Fibroblast of villous mesenchyme (primary cell): ENCODE results near the gene CTNND2. TPM values are rescaled to one million over a fixed set of nuclear protein-coding genes. Genes with fewer than 3 reads are reported as not detected.

Experiments
- DNase-seq: peaks from one replicate; pipeline ENCODE4 v3.0.0-alpha.2; 2010; ENCODE audit warnings: low read depth
- H3K4me3 ChIP-seq: 2 replicates; pipeline ENCODE4 v1.5.1; 2011; ENCODE audit warnings: low read depth, mild to moderate bottlenecking, low read length
- CTCF ChIP-seq: IDR thresholded peaks from 2 replicates; pipeline ENCODE4 v1.5.1; 2012; ENCODE audit warnings: low read depth, mild to moderate bottlenecking, low read length; ENCODE audit not compliant: insufficient read depth
- total RNA-seq: library from RNA; depleted of rRNA; stranded (reverse); fragments of >200 nt; gene quantifications from 2 replicates; pipeline ENCODE4 v1.2.3, GENCODE V29; 2012

Gene CTNND2
- total RNA-seq, 1 donor: not detected

GRCh38 chr5:11520241-11520930, 383.9 kb downstream of the CTNND2 start:
- H3K4me3 ChIP-seq: no peak overlapping the region
- DNase-seq: no peak
- TF ChIP-seq CTCF: no peak

GRCh38 chr5:11519236-11519635, 385.0 kb downstream of the CTNND2 start:
- DNase-seq: no peak
- TF ChIP-seq CTCF: no peak
- no peak overlapping the region for H3K4me3 ChIP-seq

GRCh38 chr5:11518676-11519075, 385.6 kb downstream of the CTNND2 start:
- H3K4me3 ChIP-seq: no peak overlapping the region
- TF ChIP-seq CTCF: no peak
- no peak for DNase-seq

- H3K4me3 ChIP-seq: no peak overlapping the region
- no peak for DNase-seq
- no peak for TF ChIP-seq CTCF
These were observed 389.4 kb downstream of the CTNND2 start for GRCh38 chr5:11514705-11515432.

- H3K4me3 ChIP-seq: no peak overlapping the region
- no peak for DNase-seq
- no peak for TF ChIP-seq CTCF
These were observed 392.4 kb downstream of the CTNND2 start for GRCh38 chr5:11511878-11512277.

- no peak overlapping the region for H3K4me3 ChIP-seq
- TF ChIP-seq CTCF: no peak
- no peak for DNase-seq
These were observed 393.4 kb downstream of the CTNND2 start for GRCh38 chr5:11510889-11511288.
